HG03135 (cell line): ENCODE measurements around the gene MARCHF3.
"Not testable (repeated sequence)": the region's sequence is repeated elsewhere in the genome, so short reads cannot be mapped to it uniquely, and the experiment has no call there.

Experiments
- ATAC-seq: cut with Tn5 transposase; IDR thresholded peaks from one replicate; pipeline ENCODE4 v1.9.1; 2021; ENCODE audit warnings: mild to moderate bottlenecking, moderate library complexity; ENCODE audit not compliant: unreplicated experiment

MARCHF3 gene

DNA sequence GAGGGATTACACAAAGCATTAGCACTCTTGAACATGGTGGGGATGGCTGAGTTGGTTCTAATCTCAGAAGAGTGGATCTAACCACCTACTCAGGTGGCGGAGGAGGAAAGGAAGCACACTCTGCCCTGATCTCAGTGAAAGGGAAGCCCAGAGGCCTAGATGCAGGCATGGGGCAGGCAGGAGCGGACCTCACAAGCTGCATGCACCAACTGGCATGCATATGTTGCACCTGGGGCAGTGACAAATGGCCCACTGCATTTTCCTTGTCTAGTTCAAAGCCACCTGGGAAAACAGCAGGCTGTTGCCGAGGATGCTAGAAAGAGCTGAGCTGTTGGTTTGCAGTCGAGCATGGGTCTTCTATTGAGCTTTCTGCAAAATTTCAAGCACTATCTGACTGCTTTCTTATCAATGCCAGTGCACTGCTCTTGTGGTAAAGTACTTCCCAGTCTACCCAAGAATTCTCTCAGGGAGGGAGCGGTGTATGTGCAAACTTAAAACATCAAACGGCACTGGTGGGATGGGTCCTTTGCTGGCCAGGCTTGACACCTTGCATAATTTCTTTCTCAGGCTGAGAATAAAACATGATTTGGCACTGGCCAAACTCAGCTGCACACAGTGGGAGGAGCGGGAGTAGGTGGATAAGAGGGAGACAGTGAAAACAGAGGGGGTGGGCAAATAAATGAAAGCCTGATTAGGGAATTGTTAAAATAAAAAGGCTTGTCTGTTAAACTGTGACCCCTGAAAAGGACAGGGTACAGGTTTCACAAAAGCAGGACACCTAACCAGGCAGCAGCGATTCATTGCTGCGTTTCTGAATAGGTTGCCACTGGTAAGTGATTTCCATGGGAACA lies 108.9 kb downstream of the MARCHF3 start:
- ATAC-seq = no peak

DNA sequence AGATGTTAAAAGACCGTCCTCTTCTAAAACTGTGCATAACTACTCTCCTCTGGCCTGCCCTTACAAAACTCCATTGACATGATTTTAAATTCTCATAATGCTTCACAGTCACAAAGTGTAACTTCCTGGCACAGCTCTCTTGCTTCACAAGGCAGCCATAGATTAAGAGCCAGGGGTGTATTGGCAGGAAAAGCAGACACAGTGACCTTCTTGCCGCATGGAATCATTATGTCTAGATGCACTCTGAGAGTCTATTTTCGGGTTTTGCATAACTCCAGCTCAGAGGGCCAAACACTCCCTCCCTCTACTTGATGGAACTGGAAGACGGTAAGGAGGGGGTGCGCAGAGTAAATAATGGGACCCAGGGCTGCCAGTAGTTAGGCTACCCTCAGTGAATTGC lies 110.1 kb downstream of the MARCHF3 start:
- no peak for ATAC-seq

DNA sequence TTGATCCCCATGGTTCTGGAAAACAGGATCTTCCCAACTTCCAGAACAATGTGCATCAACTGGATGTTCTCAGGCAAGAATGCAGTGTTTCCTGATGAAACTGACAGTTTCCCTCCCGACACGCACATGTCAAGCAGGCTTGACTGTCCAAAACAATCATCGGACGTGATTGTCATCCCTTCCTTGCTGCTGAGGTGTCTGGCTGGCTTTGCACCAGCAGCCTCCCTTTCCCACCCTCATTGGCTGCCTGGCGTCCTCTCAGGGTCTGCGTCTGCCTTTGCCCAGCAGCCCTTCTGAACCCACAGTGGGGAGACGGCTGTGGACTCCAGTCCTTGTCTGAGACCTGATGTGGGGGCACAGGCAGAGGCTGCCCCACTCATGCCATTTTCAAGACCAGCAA lies 110.8 kb downstream of the MARCHF3 start:
- no peak for ATAC-seq

DNA sequence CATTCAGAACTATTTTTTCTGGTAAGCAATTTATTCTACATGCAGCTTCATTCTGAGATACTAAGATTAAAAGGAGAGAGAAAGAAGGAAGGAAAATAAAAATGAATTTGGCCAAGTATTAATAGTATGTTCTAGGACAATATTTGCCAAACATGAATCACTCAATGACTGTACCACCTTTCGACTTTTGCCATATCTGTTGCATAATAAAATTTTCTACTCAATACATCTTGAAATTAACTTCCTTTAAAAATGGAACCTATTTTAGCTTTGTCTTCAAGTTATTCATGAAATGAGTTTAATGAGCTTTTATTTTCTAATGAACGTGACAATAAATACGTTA lies 111.8 kb downstream of the MARCHF3 start:
- ATAC-seq = no peak

DNA sequence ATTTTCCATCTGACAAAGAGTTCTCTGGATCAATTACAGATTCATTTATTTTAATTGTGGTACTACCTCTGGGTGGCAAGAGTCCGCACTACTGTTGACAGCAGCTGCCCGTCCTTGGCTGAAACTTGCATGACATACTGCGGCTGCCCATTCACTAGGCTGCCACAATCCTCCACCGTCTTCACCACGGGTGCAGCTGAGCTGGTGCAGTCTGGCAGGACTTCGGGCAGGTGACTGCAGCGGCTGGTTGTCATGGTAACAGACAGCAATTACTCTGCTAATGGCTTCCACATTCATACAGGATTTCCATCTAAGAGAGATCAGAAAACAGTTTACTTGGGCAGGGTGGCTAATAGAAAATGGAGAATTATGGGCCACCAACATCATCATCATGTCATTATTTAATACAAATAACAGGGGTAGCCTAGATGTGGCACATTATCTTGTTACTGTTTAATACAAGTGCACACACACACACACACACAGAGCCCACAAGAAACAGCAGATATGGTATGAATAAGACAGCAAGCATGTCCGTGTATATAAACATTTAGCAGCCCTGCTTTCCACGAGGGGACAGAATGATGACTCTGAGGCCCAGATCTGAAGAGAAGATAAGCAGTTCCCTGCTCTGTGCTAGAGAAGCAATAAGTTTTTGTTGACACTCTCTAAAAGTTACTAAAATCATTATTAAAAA lies 112.3 kb downstream of the MARCHF3 start:
- ATAC-seq = no peak

DNA sequence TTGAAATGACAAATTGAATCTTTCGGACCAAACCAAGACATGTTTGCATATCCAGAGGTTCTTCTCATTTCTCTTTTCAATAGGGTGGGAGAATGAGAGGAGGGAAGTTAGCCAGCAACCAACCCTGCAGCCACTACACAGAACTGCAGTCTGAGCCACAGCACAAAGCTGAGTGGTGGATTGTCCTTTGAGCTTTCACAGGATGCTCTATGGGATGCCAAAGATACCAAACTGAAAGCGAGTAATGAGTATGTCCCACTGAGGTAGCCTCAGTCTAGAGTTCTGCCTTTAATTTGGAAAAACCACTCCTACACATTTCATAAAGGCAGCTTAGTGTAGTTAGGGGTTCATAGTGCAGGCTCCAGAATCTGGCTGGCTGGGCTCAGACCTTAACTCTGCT lies 114.9 kb downstream of the MARCHF3 start:
- no peak for ATAC-seq

DNA sequence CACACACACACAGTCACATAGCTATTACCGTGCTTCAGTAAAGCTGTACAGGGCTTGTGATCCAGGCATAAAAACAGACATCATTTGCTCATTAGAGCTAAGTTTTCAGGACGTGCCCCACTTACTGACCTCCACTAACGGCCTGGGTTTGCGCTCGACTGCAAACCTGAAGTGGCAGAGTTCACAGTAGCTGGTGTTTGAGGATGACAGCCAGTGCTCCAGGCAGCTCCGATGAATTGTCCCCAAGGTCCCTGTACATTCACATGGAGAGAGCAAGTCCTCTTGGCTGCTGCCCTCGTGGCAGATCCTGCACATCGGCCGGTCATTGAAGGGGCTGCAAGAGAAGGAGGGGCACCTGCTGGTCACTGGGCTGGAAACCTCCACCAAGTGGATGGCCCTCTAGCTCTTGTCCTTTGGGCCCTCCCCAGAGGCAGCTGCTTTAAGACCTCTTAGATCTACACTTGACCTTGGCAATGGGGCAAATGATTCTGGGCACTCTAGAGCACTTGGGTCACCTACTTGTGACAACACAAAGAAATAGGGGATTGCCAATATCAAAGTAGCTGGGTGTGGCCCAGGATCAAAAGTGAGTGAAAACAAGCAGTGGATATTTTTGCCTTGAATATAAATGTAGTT lies 115.4 kb downstream of the MARCHF3 start:
- ATAC-seq = no peak

DNA sequence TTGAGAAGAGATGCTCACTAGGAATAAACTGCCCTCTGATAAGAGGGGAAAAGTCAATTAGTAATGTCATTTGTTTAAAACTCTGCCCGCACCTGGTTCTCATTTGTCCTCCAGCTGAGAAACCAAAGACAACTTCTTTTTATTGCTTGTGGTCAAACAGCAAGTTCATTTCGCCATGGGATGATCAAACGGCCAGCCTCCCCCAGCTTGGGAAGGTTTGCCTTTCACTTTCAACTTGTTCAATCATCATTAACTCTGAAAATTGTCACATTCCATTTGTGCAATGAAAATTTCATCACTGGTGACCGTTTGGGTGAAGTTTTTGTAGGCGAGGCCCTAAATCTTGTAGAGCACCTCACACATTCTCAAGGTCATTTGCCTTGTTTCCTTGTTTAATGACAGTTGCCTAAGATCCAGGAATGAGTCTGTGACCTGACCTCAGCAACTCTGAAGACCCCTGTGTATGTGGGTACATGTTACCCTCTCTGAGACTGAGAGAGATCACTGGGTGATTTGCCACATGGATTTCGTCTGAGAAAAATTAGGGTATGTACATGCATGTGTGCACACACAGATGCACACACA lies 117.7 kb downstream of the MARCHF3 start:
- no peak for ATAC-seq

DNA sequence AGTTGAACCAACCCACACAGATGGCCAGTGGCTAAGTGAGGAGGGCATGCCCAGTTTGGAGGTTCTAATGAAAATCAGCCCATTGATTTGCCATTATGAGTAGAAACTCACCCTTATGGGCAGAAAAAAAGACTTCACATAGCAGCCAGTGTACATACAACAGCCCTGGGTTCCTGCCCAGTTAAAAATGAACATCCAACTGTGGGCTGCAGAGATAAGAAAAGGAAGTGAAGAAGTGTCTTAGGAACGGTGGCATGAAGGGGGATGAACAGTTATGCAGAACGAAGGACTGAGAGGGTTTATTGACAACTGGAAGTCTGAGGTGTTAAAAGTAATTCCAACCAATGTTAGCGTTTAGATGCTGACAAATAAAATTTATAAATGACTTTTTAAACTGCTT lies 118.4 kb downstream of the MARCHF3 start:
- ATAC-seq = no peak

DNA sequence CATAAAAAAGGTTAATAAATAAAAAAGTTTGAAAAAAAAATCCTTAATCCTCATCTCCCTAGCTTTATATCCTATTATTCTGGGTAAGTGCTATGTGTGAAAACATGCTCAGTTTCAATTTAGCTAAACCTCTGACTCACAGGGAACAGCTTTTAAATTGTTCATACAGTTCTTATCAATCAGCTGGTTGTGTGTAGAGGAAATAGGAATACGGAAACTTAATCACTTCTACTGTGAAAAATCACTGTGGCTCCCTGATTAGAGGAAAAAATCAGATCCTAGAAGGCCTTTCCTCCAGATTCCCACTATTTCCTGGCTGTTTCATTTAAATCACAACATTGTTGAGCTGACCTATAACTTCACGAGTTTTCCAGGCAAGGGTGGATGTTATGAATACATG lies 120.5 kb downstream of the MARCHF3 start:
- no peak for ATAC-seq

DNA sequence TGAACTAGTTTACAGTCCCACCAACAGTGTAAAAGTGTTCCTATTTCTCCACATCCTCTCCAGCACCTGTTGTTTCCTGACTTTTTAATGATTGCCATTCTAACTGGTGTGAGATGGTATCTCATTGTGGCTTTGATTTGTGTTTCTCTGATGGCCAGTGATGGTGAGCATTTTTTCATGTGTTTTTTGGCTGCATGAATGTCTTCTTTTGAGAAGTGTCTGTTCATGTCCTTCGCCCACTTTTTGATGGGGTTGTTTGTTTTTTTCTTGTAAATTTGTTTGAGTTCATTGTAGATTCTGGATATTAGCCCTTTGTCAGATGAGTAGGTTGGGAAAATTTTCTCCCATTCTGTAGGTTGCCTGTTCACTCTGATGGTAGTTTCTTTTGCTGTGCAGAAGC lies 126.0 kb downstream of the MARCHF3 start:
- ATAC-seq = not testable (repeated sequence)

DNA sequence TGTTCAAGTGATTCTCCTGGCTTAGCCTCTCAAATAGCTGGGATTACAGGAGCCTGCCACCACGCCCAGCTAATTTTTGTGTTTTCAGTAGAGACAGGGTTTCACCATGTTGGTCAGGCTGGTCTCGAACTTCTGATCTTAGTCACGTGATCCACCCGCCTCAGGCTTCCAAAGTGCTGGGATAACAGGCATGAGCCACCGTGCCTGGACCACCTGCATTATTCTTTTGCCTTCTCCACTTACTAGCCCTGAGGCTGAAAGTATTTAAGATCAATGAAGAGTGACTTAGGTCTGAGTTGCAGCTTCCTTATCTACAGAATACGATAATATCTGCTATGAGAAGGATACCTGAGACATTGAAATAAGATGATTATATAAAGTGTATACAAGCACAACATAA lies 129.6 kb downstream of the MARCHF3 start:
- ATAC-seq = no peak

DNA sequence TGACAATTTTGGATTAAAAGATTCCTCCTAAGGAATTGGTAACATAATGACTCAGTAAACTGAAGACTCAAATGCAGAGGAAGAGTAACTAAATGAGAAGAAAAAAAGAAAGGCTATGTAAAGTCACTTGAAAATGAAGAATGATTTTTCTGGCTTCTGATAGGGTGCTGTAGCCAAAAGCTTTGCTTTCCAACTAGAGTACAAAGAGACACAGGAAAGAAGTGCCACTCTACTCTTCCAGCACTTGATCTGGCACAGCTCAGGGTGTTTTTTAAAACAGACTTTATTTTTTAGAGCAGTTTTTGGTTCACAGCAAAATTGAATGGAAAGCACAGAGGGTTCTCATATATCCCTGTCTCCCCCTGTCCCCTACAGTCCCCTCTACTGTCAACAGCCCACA lies 130.9 kb downstream of the MARCHF3 start:
- no peak for ATAC-seq

DNA sequence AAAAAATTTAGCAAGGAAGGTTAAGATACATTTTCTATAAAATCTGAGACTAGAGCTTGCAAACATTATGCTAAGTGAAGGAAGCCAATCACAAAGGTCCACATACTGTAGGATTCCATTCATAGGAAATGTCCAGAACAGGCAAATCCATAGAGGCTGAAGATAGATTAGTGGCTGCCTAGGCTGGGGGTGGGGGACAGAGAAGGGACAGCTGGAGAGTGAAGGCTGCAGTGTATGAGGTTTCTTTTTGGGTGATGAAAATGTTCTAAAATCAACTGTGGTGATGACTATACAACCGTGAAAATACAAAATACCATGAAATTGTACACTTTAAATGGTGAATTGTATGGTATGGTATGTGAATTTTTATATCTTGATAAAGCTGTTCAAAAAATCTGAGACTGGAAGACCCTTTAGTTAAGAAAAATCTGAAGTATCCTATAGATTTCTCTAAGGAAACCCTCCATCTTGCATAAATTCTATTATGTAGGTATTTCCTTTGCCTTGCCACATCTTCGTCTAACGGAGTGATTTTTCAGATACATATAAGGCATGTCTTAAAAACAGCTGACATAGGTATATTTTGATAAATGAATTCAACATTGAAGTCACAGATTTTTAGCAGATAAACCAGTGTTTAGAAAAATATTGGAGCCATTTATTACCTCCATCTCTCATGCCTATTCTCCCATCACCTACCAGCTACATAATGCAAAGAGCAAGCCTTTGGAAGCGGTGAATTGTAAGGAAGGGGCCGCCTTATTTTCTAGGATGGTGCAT lies 132.3 kb downstream of the MARCHF3 start:
- ATAC-seq = no peak

DNA sequence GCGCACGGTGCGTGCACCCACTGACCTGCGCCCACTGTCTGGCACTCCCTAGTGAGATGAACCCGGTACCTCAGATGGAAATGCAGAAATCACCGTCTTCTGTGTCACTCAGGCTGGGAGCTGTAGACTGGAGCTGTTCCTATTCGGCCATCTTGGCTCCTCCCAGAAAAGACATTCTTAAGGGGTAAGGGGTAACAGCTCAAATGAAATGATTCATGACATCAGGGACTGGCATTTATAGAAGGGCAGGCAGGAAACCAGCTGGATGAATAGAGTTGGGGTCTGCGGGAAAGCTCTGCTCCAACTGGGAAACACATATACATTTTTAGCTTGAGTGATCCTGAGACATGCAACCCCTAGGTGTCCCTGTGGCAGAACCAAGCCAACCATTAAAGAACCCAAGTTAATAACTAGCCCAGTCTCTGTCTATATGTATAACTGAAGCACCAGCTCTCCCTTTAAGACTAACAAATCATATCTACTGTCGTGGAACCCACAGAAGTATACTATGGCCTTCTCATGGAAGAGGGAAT lies 134.1 kb downstream of the MARCHF3 start:
- no peak for ATAC-seq

DNA sequence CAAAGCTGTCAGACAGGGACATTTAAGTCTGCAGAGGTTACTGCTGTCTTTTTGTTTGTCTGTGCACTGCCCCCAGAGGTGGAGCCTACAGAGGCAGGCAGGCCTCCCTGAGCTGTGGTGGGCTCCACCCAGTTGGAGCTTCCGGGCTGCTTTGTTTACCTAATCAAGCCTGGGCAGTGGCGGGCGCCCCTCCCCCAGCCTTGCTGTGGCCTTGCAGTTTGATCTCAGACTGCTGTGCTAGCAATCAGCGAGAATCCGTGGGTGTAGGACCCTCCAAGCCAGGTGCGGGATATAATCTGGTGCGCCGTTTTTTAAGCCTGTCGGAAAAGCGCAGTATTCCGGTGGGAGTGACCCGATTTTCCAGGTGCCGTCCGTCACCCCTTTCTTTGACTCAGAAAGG lies 134.6 kb downstream of the MARCHF3 start:
- not testable (repeated sequence) for ATAC-seq

DNA sequence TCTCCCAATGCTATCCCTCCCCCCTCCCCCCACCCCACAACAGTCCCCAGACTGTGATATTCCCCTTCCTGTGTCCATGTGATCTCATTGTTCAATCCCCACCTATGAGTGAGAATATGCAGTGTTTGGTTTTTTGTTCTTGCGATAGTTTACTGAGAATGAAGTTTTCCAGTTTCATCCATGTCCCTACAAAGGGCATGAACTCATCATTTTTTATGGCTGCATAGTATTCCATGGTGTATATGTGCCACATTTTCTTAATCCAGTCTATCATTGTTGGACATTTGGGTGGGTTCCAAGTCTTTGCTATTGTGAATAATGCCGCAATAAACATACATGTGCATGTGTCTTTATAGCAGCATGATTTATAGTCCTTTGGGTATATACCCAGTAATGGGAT lies 139.9 kb downstream of the MARCHF3 start:
- ATAC-seq = not testable (repeated sequence)

DNA sequence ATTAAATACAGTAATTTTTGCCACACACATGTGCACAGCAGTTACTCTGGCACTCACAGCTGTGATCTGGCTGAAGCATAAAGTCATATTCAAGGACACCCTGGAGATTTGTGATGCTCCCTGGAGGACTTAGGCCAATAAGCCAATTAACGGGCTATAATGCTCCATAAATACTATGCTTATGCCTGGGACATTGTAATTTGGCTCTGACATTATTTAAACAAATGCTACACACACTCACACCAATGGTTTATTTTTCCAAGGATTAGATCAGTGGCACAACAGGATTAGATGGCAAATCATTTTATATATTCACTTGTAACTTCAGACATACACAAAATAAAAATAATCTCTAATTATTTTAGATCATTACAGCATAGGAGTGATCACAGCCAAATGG lies 142.2 kb downstream of the MARCHF3 start:
- ATAC-seq = no peak

DNA sequence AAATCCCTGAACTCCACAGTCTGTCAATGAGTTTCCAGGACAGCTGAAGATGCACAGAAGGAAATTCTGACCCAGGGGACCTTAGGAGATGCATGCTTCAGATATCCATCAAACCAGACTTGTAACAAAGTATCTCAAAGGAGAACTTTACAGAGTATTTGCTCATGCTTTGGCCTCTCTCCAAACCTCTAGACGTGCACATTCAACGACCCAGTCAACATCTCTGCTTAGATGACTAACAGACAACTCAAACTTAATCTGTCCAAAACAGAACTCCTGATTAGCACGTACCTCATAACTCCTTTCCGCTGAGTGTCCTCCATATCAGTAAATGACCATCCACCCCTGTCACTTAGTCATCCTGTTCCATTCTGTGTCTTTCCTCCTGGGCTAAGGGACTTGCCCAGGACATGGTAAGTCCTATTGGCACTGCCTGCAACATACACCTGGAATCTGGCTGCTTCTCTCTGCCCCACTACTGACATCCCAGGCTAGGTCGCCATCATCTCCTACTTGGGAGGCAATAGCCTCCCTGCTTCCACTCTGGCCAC lies 146.0 kb downstream of the MARCHF3 start:
- ATAC-seq = no peak

DNA sequence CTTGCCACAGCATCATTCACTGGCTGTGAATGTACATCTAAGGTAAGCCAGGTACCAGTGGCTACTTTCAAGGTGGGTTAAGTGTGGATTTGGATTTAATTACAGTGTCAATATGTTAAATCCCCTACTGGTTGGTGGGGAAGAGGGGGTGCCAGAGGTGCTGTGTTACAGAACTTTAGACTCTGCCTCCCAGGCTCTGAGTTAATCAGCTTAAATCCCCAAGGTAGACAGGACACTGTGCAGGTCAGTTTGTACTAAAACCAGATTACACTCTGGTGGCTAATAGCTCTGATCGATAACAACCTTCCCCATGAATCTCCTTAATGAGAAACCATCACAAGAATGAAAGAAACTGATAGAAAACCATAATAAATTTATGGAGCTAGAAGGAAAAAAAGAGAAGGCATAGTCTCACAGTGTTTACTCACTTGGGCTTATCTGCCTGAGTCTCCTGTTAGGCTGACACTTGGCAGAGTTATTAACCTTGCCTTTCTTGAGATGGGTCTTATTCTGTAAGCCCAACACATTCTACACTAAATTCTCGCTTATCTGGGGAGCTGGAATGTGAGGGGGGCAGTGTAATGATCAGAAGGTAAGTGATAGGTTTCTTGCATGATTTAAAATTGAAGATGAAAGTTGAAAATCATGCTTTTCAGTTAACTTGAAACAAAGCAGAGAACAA lies 146.7 kb downstream of the MARCHF3 start:
- ATAC-seq = no peak
